Stomach smooth muscle (tissue), 2 donors: Measurements from ENCODE around the gene RHOC.

Experiments
- H3K27ac ChIP-seq: one replicate; pipeline ENCODE4 v1.7.0; 2013; ENCODE audit warnings: mild to moderate bottlenecking, low read length, inconsistent platforms
- H3K27me3 ChIP-seq, 2 donors: one replicate each; pipeline ENCODE4 v1.7.0; 2013; ENCODE audit warnings: low read length in 2 of 2; ENCODE audit not compliant: insufficient read depth in 2 of 2, control insufficient read depth in 1 of 2
- H3K36me3 ChIP-seq, 2 donors: one replicate each; pipeline ENCODE4 v1.7.0; 2013; ENCODE audit warnings: low read length in 2 of 2; ENCODE audit not compliant: control insufficient read depth in 2 of 2, insufficient read depth in 2 of 2
- H3K4me1 ChIP-seq: one replicate; pipeline ENCODE4 v1.7.0; 2013; ENCODE audit warnings: low read length; ENCODE audit not compliant: control insufficient read depth, insufficient read depth
- H3K4me3 ChIP-seq, 2 donors: one replicate each; pipeline ENCODE4 v1.7.0; 2013; ENCODE audit warnings: low read length in 2 of 2
- H3K9ac ChIP-seq, 2 donors: one replicate each; pipeline ENCODE4 v1.7.0; 2013; ENCODE audit warnings: low read length in 2 of 2, mild to moderate bottlenecking in 1 of 2
- H3K9me3 ChIP-seq, 2 donors: one replicate each; pipeline ENCODE4 v1.7.0; 2013; ENCODE audit warnings: low read length in 2 of 2; ENCODE audit not compliant: control insufficient read depth in 2 of 2
- donor health status: healthy.
- donor health status: Pancreatic carcinoma.

RHOC gene

GRCh38 chr1:112717263-112717873 lies 10.4 kb upstream of the RHOC start:
- peaks cover 28% of the 10 kb centered on the region for H3K4me1 ChIP-seq

DNA sequence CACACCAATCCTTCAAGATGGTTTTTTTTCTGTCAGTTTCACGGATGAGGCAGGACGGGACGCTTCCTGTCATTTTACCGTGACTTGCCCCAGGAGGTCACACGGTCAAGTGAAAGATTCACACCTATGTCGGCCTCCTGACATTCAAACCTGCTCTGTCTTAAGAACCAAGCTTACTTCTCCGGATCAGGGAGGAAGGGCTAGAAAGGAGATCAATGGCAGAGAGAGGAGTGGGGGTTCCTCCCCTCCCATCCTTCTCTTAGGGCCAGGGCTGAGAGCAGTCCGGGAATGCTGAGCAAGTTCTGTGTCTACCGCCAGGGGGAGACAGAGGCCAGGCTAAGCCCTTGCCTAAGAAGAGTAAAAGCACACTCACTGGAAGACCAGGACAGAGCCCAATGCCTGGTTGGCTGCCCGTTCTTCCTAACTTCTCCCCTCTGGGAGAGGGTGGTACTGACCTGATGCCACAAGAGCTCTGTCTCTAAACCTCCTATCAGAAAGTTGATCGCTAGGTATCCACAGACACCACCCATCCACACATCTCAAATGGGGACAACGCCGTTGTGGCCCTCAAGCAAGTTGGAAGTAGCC lies 9.3 kb upstream of the RHOC start:
- Histone ChIP-seq H3K9ac (peak overlapping the region; percentile 36 to 47), H3K9me3 (no peaks in the 10 kb centered on the region), H3K4me1 (peaks cover 28% of the 10 kb centered on the region), H3K27ac (no peak overlapping the region), H3K36me3 (no peaks in the 10 kb centered on the region), H3K4me3 (peak overlapping the region; percentile 71 to 83), H3K27me3 (peaks cover 4 to 6% of the 10 kb centered on the region in 2 donors)

More at GRCh38 chr1:112717263-112717873, 10.4 kb upstream of the RHOC start:
- H3K36me3 ChIP-seq = no peaks in the 10 kb centered on the region
- no peak overlapping the region for H3K27ac ChIP-seq
- peaks cover 4 to 6% of the 10 kb centered on the region in 2 donors for H3K27me3 ChIP-seq
- H3K9ac ChIP-seq = no peak overlapping the region
- no peak overlapping the region for H3K4me3 ChIP-seq
- H3K9me3 ChIP-seq = no peaks in the 10 kb centered on the region

GRCh38 chr1:112715264-112716053 lies 8.5 kb upstream of the RHOC start, which contains the start of gene PPM1J:
TSS of gene PPM1J (minus strand) at chr1:112715332. CDS start at chr1:112715301, 31 bp downstream.
- peak within 1 kb of the TSS; percentile 71 to 83 for H3K4me3 ChIP-seq
- H3K9me3 ChIP-seq = no peaks in the 10 kb centered on the region
- H3K4me1 ChIP-seq = peaks cover 28% of the 10 kb centered on the region
- H3K27me3 ChIP-seq = peaks cover 4 to 6% of the 10 kb centered on the region in 2 donors
- peak within 1 kb of the TSS; percentile 47 to 48 for H3K9ac ChIP-seq
- H3K27ac ChIP-seq = no peak within 1 kb of the TSS
- H3K36me3 ChIP-seq = no peaks in the 10 kb centered on the region

DNA sequence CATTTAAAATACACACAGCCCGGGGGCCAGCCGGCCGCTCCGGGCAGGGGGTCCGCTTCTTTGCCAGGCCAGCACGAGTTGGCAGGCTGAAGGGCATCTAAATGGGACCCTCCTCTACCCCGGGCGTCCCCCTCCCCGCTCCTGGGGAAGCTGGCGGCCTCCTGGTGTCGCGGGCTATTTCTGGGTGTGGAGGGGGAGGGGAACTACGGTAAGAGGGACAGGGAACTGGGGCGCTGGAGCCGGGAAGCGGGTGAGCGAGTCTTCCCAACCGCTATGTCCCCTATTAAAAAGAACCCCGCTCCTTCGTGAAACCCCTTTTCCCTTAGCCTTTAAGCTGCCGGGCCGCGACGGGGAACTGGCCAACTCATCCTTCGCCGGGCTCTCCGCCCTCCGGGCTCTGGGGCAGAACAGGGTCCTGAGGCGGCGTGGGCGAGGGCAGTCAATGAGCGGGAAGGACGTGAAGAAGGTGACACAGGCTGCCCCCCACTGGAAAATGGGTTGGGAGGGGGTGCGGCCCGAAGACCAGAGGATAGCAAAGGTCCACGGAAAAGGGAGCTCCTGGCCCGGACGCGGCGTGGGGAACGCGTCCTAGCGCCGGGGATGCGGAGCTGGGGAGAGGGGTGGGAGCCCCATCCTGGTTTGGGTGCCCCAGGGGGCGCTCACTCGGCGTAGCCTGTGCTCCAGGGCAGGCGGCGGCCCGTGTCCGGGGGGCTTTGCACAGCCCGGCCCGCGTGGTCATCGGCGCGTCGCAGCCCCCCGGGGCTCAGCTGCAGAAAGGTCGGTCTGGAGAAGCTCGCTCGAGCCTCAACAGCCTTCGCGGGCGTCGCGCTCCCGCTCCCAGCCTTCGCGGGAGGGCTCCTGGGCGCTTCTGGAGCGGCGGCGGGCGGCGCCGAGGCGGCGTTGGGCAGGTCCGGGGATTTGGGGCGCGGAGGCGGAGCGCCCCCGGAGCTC lies 7.7 kb upstream of the RHOC start:
- Histone ChIP-seq H3K9me3 (no peaks in the 10 kb centered on the region), H3K27ac (no peak overlapping the region), H3K4me3 (peak overlapping the region; percentile 62 to 83), H3K9ac (peak overlapping the region in 1 of 2 donors; percentile 48), H3K27me3 (peaks cover 4 to 6% of the 10 kb centered on the region in 2 donors), H3K36me3 (no peaks in the 10 kb centered on the region), H3K4me1 (peaks cover 28% of the 10 kb centered on the region)

DNA sequence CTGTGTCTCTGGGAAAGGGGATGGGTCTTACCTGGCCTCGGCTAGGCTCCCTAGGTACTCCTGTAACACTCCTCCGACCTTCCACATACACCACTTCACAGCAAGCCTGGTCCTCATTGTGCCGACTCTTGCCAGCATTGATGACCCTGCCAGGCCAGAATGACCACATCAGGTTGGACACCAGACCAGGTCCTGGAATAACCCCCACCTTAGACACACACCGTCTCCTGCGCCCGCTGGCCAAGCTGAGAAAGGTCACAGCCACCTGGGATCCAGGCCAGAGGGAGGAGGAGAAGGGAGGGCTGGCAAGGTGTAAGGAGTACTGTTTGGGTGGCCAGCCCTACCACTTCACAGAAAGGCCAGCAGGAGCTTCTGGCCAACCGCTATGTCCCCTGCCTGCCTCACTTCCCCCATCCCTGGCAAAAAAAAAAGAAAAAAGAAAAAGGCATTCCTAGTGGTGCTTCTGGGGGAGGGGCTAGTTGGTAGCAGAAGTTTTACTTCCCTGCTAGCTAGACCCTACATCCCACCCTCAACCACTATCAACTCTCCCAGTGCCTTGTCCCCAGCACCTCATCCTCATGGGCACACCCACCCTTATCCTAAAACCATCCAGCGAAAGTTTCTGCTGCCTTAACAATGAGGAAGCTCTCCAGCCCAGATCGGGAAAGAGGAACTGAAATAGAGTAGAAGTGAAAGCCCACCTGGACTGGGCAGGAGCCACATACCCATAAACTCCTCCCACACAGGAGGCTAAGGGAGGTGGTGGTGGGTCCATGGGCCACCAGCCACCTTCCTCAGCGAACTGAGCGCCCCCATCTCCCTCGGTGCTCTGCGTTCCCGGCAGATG lies 6.8 kb upstream of the RHOC start:
- Histone ChIP-seq H3K9me3 (no peaks in the 10 kb centered on the region), H3K36me3 (no peaks in the 10 kb centered on the region), H3K4me3 (peak overlapping the region; percentile 62 to 83), H3K27me3 (peaks cover 0 to 3% of the 10 kb centered on the region in 2 donors), H3K4me1 (peaks cover 23% of the 10 kb centered on the region), H3K9ac (no peak overlapping the region), H3K27ac (no peak overlapping the region)

DNA sequence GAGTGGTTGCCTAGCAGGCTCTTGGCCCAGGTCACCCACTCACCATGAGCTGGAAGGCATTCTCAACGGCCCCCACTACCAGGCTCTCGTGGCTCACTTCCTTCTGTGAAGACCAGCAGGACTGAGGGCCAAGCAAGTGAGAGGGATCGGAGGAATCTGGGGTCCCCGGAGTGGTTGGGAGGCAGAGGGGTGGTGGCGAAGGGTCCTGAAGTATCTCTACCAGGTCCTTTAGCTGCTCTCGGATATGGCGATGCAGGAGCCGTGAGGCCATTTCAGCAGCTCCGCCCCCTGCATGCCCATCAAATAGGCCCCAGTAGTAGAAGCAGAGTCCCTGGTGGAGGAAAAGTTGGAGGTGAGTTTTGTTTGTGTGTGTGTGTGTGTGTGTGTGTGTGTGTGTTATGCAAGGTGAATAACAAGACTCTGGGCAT lies 5.8 kb upstream of the RHOC start:
- Histone ChIP-seq H3K4me1 (peaks cover 23% of the 10 kb centered on the region), H3K36me3 (no peaks in the 10 kb centered on the region), H3K4me3 (no peak overlapping the region), H3K9ac (no peak overlapping the region), H3K27me3 (peaks cover 0 to 3% of the 10 kb centered on the region in 2 donors), H3K9me3 (no peaks in the 10 kb centered on the region), H3K27ac (no peak overlapping the region)

DNA sequence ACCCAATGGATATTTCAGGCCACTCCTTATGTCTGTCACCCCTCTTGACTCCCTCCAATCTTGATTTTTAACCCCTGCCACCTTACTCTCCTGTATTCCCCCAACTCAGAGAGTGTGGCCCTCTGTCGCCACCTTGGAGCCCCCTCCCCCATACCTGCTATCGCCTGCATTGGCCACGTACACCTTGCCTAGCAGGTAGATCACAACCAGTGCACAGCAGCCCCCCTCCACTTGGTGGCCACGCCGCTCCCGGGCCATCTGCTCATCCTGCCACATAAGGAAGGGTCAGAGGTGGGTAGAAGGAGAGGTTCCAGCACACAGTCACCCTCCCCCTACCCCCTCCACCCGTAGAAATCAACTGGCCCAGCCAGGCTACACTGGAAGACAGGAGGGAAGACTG lies 5.3 kb upstream of the RHOC start:
- H3K27ac ChIP-seq = no peak overlapping the region
- no peaks in the 10 kb centered on the region for H3K9me3 ChIP-seq
- H3K27me3 ChIP-seq = peaks cover 0 to under 1% of the 10 kb centered on the region in 2 donors
- H3K36me3 ChIP-seq = no peaks in the 10 kb centered on the region
- H3K4me3 ChIP-seq = no peak overlapping the region
- no peak overlapping the region for H3K9ac ChIP-seq
- H3K4me1 ChIP-seq = peaks cover 27% of the 10 kb centered on the region

DNA sequence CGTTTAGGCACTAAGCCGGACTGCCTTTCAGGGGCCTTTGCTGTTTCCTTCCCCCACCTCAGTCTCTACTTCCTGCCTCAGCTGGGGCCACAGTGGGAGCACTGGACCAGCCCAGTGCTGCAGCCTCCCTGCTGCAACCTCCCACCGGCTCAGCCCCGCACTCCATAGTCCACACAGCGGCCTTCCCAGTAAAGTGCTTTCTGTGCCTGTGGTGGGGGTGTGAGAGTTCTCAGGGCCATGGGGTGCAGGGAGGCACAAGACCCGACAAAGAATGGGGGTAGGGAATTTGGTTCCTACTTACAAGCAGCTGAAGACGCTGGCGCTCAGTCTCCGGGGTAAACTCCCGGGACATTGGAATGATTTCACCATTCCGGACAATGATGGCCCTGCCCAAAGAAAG lies 4.7 kb upstream of the RHOC start:
- H3K27me3 ChIP-seq = no peaks in the 10 kb centered on the region
- no peak overlapping the region for H3K4me3 ChIP-seq
- H3K9ac ChIP-seq = no peak overlapping the region
- H3K27ac ChIP-seq = no peak overlapping the region
- no peaks in the 10 kb centered on the region for H3K36me3 ChIP-seq
- H3K9me3 ChIP-seq = no peaks in the 10 kb centered on the region
- H3K4me1 ChIP-seq = peaks cover 27% of the 10 kb centered on the region

DNA sequence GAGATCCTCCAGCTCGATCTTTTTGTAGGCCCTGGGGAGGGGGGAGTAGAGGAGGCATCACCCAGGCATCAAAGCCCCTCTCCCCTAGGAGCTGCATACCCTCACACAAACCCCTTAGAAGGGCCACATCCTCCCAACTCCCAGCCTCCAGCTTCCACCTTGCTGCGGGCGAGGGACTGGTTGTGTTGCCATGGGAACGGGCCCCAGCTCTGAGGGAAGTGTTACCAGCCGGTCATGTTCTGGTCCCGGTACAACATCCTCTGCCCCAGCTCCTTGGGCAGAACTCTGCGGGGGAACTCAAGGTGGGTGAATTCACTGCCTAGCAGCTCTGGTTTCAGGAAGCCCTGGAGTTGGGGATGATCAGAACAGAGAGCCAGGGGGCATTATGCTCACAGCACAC lies 4.1 kb upstream of the RHOC start:
- Histone ChIP-seq H3K27ac (no peak overlapping the region), H3K27me3 (no peaks in the 10 kb centered on the region), H3K4me3 (no peak overlapping the region), H3K36me3 (no peaks in the 10 kb centered on the region), H3K4me1 (peaks cover 27% of the 10 kb centered on the region), H3K9ac (no peak overlapping the region), H3K9me3 (no peaks in the 10 kb centered on the region)
